Measurements from ENCODE around the gene ALG14. TPM values are rescaled to one million over a fixed set of nuclear protein-coding genes. Genes with fewer than 3 reads are reported as not detected.

ALG14 gene
- total RNA-seq, 1 donor from 2014 or later, result 4.6 TPM

- H3K36me3 ChIP-seq, result no peaks in the 10 kb centered on the region
- intact Hi-C loops (cut with DNase I), result no loop called here
- TF ChIP-seq CTCF (IDR thresholded peaks at IDR 0.05), result no peak
- ATAC-seq, result no peak
- H3K4me1 ChIP-seq, result peaks cover 26% of the 10 kb centered on the region
- DNase-seq, result no peak
- no peak overlapping the region for H3K4me3 ChIP-seq
- no peaks in the 10 kb centered on the region for H3K27me3 ChIP-seq (ENCODE audit: low read depth)
- no peaks in the 10 kb centered on the region for H3K9me3 ChIP-seq
- H3K27ac ChIP-seq, result peak overlapping the region; percentile 83
These were observed 110.8 kb downstream of the ALG14 start for GRCh38 chr1:94961988-94962387.

GRCh38 chr1:94961582-94961981, 111.2 kb downstream of the ALG14 start:
- Histone ChIP-seq H3K36me3 (no peaks in the 10 kb centered on the region), H3K27ac (no peak overlapping the region), H3K27me3 (ENCODE audit: low read depth) (no peaks in the 10 kb centered on the region), H3K4me3 (no peak overlapping the region), H3K4me1 (peaks cover 26% of the 10 kb centered on the region), H3K9me3 (no peaks in the 10 kb centered on the region)
- no peak for TF ChIP-seq CTCF (IDR thresholded peaks at IDR 0.05)
- DNase-seq (no peak), ATAC-seq (no peak)
- intact Hi-C loops (cut with DNase I), result no loop called here

GRCh38 chr1:94958081-94958480, 114.7 kb downstream of the ALG14 start:
- H3K9me3 ChIP-seq, result no peaks in the 10 kb centered on the region
- peaks cover 17% of the 10 kb centered on the region for H3K4me1 ChIP-seq
- no peak overlapping the region for H3K27ac ChIP-seq
- TF ChIP-seq CTCF (IDR thresholded peaks at IDR 0.05), result no peak
- DNase-seq (no peak), ATAC-seq (no peak)
- no peaks in the 10 kb centered on the region for H3K27me3 ChIP-seq (ENCODE audit: low read depth)
- intact Hi-C loops (cut with DNase I), result no loop called here
- H3K4me3 ChIP-seq, result no peak overlapping the region
- no peaks in the 10 kb centered on the region for H3K36me3 ChIP-seq

- intact Hi-C loops (cut with DNase I), result no loop called here
- Histone ChIP-seq H3K9me3 (no peaks in the 10 kb centered on the region), H3K36me3 (no peaks in the 10 kb centered on the region), H3K27me3 (ENCODE audit: low read depth) (no peaks in the 10 kb centered on the region), H3K27ac (no peak overlapping the region), H3K4me3 (no peak overlapping the region), H3K4me1 (no peaks in the 10 kb centered on the region)
- TF ChIP-seq CTCF (IDR thresholded peaks at IDR 0.05), result no peak
- DNase-seq (no peak), ATAC-seq (no peak)
These were observed 116.8 kb downstream of the ALG14 start for GRCh38 chr1:94955767-94956632.

GRCh38 chr1:94954263-94955220, 118.2 kb downstream of the ALG14 start:
- TF ChIP-seq CTCF (IDR thresholded peaks at IDR 0.05), result no peak
- DNase-seq, result no peak
- no peak overlapping the region for H3K4me3 ChIP-seq
- H3K27ac ChIP-seq, result no peak overlapping the region
- H3K36me3 ChIP-seq, result no peaks in the 10 kb centered on the region
- no peaks in the 10 kb centered on the region for H3K27me3 ChIP-seq (ENCODE audit: low read depth)
- H3K4me1 ChIP-seq, result no peaks in the 10 kb centered on the region
- intact Hi-C loops (cut with DNase I), result no loop called here
- ATAC-seq, result no peak
- H3K9me3 ChIP-seq, result no peaks in the 10 kb centered on the region
